ENCODE data around the gene TRRAP.

Gene TRRAP

DNA sequence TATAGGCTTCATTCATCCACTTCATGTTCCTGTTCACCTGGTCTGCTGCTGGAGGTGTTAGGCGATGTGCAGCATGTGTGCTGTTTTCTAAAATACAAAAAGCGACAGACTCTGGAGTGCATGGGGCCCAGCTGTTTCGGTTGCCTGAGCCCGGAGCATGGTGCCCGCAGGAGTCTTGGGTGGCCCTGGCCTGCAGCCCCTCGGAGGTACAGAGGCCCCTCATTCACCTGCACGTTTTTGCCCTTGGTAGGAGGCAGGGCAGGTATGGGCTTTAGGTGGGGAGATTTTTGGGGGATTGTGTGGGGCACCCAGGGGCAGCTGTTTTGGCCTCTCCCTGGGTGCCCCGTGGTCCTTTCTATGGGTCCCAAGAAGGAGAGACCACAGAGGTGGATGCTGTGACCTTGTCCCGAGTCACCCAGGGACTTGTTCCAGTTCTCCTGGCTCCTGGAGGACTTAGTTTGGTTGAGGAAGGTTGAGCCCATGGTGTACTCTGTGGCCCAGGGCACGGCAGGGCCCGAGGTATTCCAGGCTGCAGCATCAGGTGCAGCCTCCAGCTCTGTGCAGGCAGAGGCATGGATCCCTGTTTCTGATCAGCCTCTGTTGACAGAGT is 130.7 kb downstream of the TRRAP start:
- DNase-seq = no peak

DNA sequence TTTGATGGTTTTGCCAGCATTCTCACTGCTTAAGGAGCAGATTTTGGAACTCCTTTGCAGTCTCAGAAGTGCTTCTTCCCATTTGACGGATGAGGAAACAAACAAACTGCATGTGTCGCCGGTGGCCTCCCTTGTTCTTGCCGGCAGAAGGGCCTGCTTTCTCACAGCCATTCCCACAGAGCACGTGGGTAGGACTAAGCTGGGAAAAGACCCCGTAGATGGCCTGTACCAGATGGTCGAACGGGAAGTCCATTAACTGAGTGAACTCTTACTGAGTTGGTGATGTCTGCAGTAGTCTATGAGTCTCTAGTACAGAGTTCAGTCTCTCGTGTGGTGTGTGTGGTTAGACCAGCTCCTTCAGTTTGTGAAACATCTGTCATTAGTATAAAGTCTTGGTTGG is 131.9 kb downstream of the TRRAP start:
- no peak for DNase-seq

DNA sequence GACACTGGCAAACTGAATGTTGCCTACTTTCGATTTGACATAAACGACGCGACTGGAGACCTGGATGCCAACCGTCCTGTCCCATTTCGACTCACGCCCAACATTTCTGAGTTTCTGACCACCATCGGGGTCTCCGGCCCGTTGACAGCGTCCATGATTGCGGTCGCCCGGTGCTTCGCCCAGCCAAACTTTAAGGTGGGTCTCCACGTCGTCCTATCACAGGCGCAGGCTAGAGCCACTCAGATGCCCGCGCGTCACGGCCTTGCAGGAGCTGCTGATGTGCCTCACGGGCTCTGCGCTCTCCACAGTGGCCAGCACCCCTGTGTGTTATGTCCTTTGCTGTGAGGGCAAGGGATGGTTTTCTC is 133.0 kb downstream of the TRRAP start:
- DNase-seq = no peak

DNA sequence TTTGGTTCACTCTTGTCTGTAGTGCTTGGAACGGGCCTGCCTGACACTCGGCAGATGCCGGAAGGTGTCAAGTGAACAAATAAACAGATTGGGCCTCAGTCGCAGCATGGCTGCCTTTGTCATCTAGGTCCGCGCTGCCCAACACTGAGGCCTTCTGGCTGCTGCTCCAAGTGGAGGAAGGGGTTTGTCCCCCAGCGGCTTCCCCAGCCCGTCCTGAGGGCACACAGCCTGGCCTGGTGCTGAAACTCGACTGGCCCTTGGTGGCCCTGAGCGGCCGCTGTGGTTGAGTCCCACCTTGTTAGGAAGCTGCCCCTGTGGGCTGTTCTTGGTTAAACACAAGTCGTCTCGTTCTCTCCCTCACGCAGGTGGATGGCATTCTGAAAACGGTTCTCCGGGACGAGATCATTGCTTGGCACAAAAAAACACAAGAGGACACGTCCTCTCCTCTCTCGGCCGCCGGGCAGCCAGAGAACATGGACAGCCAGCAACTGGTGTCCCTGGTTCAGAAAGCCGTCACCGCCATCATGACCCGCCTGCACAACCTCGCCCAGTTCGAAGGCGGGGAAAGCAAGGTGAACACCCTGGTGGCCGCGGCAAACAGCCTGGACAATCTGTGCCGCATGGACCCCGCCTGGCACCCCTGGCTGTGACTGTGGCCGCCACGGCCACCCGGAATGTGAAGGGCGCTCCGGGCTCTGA is 133.5 kb downstream of the TRRAP start:
- no peak for DNase-seq

DNA sequence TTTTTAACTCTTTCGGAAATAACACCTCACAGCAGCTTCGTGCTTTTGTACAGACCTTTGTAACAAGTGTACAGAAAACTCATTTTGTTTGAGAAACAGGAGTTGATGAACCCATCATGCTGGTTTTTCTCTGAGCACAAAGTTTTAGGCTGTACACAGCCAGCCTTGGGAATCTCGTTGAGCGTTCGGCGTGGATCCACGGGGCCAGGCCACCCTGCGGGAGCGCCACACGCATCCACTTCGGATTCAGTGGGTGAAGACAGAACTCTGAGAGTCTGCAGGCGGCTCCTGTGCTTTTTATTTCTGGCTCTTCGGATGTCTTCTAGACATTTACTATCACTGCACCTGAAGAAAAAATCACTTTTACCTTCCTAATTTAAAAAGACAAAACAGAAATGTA is 134.4 kb downstream of the TRRAP start:
- no peak for DNase-seq

DNA sequence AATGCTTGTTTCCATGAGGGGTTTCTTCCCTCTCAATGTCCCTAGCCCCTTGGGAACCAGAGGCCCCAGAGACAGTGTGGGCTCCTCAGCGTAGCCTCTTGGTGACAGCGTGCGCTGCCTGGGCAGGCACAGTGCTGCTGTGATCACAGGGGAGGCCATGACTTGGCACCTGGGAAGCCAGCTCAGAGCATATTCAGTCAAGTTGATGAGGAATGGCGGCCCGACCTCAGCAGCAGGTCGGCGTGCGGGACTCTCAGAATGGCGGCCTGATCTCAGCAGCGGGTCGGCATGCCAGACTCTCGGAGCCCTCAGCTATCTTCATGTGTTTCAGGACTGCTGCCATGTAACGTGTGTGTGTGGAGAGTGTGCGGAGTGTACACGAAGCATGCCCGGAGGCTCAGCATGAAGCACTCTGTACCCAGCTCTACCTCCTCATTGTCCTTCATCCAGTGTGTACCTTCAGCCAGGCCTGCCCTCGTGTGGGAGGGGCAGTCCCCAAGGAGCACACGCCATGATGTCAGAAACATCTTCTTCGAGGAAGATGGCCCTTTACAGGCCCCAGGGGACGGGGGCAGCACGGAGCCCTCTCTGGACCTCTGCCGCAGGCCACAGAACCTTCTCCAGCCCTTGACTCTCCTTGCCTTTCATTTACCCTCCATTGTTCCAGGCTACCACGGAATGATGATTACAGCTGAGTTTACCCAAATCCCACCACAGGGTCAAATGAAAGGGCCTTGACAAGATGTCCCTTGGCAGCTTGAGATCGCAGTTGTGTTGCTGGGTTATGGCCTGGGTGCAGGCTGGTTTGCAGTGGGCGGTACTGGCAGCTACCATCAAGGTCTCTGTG is 135.2 kb downstream of the TRRAP start:
- DNase-seq = no peak

DNA sequence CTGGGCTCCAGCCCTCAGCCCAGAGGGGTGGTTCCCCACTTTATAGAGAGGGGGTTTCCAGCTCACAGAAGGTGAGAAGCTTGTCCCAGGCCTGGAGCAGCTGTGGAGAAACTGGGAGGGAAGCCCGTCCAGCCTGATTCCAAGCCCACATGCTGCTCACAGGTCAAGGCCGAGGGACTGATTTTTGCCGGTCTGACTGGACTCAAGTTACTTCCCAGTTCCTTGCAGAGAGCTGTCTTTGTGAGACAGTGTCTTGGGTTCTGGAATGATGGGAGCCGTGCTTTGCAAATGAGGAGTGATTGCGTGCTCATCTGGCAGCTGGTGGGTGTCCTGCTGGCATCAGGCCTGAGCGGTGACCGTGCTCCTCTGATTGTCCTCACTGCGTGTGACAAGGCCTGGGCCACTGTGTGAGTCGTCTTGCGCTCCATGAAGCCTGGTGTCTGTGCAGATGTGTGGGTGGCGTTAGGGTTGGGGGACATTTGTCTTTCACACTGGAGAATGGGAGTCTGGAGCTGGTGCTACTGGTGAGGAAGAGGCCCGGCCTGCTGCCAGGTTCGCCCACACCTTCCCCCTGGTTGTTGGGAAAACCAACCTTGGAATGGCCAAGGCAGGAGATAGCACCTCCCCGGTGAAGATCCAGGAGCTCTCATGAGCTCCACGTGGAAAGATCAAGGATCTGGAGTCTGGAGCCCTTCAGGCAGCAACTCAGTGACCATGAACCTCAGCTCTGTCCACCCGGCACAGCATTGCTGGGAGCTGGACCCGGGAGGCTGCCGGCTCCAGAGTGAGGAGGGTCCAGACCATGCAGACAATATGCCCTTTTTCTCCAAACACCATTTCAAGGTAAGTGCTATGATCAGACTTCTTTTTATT is 136.0 kb downstream of the TRRAP start:
- no peak for DNase-seq

DNA sequence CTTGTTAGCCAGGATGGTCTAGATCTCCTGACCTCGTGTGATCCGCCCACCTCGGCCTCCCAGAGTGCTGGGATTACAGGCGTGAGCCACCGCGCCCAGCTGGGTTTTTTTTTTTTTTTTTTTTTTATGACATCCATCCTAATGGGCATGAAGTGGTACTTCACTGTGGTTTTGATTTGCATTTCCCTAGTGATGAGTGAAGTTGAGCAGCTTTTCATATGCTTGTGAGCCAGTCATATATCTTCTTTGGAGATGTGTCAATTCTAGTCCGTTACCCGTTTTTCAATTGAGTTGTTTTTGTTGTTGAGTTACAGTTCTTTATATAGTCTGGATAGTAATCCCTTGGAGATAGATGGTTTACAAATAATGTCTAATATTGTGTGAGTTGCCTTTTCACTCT is 137.9 kb downstream of the TRRAP start:
- no peak for DNase-seq

DNA sequence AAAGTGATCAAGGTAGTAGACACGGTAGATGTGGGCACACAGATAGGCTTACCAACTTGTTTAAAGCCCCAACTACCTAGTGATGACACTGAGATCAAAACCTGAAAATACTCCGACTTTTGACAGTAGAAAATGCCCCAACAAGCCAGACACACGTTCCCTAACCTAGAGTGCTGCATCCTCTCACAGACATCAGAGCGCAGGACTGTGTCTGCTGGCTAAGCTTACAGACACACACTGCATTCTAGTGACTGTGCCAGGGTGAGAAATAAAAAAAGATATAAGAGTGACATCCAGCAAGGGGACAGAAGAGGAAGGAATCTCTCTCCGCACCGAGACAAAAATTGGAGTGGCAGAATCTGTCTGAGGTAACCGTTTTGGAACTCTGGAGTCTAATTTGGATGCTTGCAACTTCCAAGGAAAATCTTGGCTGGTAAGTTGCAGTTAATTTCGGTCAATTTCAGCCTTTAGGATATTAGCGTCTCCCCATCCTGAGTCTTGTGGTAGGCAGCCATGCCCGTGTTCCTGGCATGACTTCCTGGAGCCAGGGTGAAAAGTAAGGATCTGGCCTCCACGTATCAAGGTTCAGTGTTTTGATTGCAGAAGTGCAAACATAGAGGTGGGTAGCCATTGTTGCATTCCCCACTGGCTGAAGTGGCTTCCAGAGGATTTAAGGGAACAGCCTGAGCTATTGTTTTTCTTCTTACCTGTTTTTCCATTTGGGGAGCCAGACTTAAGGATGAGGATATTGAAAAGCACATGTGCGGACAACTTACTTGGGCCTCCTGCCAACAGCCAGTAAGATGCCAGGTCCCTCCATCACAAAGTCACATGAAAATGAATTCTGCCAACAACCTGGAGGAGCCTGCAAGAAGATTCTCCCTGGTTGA is 141.4 kb downstream of the TRRAP start:
- DNase-seq = no peak

DNA sequence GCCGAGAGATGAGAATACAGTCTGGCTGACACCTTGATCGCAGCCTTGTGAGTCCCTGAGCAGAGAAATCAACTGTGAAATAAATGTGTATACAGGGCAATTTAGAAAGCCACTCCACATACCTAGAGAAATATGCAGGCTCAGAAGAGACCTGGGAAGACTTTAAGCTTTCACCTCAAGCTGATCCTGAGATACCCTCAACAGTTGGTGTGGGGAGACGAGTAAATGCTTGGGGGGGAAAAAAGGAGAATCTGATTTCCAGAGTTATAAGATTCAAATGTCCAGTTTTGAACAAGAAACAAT is 142.0 kb downstream of the TRRAP start:
- no peak for DNase-seq

DNA sequence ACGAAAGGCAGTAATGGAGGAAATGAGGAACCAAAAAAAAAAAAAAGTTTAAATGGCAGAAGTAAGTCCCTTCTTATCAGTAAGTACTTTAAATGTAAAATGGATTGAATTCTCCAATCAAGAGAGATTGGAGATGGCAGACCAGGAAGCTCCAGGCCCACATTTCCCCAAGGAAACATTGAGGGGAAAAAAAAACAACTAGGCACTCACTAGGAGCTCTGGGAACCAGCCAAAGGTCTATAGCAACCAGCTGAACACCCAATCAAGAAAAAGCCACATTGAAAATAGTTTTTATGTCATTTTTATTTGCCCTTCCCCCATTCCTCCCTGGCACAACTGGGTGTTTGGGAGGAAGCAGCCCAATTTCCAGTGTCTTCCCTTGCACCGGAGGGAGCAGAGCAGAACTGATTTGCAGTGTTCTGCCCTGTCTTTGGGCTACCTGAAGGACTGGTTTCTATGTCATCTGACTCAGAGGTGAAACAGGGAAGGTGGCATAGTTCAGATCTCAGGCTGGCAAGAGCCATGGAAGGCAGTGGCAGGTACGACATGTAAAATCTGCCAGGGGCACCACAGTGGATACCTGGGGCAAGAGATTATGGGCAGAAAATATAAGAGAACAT is 143.7 kb downstream of the TRRAP start:
- DNase-seq = no peak

DNA sequence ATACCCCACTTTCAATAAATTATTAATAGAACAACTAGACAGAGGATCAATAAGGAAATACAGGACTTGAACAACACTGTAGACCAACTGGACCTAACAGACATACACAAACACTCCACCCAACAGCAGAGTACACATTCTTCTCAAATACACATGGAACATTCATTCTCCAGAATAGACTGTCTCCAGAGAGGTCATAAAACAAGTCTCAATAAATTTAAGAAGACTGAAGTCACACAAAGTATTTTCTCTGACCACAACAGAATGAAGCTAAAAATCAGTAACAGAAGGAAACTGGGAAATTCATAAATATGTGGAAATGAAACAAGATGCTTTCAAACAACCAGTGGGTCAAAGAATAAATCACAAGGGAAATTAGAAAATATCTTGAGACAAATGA is 145.7 kb downstream of the TRRAP start:
- DNase-seq = no peak

DNA sequence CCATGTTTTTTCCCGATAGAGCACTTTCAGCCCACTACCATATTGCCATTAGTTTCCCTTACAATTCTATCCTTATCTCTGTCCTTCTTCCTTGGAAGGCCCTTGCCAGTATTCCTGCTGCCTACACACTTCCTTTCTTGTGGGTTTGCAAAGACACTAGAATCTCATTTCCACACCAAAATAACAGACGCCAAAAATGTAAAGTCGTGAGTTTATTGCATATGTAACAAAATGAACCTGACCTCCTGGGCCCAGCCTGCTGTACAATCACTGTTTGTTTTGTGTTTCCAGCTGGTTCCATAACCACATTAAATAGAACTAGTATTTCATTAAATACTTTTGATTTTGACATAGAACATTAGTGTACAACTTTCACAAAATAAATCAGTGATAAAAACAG is 148.9 kb downstream of the TRRAP start:
- DNase-seq = no peak

DNA sequence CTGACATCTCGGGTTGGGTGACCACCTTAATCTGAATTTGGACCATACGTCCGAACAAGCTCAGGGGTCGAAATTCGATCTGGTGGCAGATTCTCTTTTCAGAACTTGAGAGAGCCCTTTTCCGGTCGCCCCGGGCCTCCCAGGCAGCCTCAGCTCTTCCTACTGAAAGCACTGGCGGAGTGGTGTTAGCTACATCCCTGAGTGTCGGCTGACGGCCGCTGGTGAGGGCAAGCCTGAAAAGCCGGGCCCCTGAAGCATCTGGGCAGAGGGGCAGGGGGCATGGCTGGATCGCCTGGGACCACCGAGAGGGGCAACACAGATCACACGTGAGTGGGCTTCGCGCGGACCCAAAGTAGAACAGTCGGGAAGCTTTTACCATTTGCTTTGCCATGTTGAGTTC is 149.5 kb downstream of the TRRAP start:
- no peak for DNase-seq

DNA sequence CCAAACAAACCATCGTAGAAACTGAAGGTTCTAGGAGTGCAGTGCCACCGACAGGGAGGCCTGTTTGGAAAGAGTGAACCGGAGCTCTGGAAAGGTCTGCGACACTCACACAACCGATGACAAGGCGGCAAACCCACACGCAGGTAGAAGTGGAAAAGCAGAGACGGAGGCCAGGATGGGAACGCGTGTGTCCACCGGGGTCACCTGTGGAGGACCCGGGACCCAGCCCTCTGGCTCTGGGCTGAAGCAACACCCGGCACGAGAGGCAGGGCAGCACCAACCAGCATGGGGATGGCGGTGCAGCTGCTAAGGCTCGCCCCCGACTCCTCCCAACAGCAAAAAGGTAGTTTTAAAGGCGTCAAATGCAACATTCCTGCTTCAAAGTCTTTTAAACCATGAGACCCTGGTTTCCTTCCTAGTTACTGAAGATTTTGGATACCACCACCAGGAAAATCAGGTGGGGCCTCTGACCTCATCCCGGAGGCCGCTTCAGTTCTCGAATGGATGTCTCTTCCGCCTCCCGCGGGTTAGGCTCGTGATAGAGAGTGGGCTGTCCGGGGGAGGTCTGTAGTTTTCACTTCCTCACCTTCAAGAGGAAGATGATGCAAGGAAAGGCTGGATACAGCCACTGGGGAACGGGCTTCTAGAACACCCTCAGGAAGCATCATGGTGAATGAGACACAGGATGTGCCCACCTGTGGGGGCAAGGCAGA is 150.1 kb downstream of the TRRAP start:
- no peak for DNase-seq

DNA sequence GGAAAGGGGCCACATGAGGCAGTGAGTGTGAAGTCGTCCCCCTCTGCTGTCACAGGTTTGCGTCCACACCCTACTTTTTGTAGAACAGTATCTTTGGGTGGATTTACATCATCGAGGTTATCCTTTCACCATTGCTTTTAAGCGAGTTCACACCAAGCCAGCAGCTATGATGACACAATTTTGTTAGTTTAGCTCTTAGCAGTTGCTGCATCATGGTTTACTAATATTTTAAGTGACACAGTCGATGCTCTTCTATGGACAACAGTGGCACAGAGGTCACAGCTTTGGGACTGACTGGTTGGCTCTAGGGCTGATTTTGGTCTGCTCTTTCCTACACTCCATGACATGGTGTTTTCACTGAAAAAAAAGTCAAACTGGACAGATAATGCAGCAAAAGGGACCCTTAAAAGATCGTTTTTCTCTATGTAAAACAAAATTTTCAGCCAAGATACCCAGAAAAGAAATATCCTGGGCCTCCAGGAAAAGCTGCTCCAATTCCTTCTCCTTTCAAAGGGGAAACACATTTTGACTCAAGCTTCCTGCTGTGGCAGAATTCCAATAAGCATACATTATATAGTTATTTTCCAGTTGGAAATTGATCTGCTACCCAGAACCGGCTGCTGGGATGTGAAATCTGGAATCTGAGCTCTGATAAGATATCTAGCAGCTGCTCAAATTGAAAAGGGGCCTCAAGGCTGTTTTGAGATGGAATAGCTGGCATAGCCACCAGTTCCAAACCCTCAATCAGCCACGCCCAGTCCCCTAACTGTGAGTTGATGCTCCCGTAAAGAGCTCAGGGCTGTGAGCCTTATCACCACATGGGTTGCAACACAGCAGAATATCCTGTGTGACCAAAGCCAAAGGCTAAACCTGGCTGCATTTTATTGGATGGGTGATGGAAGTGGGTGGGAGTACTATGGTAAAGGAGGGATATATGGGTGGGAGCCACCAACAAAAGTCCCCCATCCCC is 151.4 kb downstream of the TRRAP start:
- DNase-seq = no peak

DNA sequence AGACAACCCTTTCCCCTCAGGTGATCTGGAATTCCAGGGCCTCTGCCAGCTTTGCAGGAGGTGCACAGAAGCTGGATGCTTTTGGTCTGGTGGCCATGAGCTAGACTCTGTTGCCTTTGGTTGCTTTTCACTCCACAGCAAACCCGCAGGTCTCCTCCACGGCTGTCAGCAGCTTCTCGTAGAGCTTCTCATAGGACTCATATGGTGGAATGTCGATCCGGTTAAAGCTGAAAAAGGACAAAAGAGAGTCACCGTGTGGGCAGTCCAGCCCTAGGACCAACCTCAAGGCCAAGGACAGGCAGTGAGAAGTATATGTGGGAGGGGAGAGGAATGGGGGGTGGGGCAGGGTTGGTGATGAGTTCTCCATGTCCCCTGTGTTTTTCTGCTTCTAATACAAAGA is 152.1 kb downstream of the TRRAP start:
- no peak for DNase-seq

DNA sequence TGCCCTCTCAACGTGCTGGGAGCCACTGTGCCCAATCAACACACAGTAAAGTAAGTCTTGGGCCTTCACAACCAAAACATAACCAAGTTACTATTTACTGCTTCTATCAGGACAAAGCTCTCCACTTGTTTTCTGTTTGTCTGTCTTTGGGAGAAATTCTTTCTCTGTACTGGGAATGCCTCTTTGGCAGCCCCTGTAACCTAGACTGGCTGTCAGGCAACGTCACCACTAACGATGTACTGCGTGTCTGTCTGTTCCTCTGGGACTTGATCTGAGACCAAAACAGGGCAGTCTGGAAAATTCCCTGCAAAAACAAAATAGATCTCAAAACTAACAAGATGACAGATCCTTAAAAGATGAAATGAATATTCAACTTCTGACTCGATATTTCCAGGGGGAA is 152.6 kb downstream of the TRRAP start:
- no peak for DNase-seq

DNA sequence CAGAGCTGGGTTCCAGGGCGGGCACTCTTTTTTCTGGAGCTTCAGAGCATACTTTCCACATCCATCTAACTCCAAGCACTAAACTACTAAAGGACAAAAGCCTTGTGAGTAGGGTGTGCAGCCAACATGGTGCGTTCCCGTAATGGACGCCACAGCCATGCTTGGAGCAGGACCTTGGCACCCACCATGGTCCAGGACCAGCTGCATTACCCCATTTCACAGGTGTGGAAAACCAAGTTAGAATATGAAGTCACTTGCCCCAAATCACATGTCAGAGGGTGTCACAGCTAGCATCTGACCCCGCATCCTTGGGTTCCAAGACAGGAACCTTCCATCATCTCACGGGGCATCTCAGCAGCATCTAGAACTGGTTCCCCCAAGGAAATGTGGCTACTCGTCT is 153.2 kb downstream of the TRRAP start:
- DNase-seq = no peak

DNA sequence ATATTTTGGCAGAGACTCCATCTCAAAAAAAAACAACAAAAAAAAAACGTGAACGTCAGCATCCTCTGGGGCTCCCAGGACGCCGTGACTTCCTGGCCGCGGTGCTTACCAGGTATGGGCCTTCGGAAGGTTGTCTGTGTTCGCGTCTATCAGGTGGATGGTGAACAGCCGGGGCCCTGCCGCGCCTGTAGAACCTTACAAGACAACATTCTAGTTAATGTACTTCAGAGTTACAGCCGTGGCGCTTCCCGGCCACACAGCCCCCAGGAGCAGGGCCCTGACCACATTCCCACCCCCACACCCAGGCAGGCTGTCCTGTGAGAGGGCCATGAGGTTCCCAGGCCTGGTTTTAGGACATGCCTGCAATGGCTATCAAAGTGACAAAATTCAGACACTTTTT is 154.6 kb downstream of the TRRAP start:
- DNase-seq = no peak
